NCI-H345 treated with DMSO at 0.1 percent for 48 hours (cell line): ENCODE measurements around the gene ZNF334.

Experiments used
- DNase-seq: peaks from one replicate; lab custom pipeline; 2025; ENCODE audit not compliant: unreplicated experiment; lab: John Stamatoyannopoulos, UW

Gene ZNF334

DNA sequence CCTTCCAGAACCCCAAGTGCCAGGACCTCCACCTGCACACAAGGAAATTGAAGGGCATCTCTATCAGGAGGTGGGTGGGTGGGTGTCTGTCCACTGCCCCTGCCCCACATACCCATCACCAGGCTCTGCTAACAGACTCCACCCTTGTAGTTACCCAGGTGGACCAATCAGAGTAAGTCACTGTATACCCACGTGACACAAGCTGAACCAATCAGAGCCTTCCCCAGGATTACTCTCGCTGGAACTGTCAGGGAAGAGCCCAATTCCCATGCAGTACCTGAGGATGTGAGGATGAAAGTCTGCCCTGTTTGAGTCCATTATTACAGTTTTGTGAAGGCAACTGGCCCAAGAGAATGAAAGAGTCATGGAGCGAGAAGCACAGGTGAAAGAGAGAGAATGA, 32.9 kb upstream of the ZNF334 start:
- DNase-seq = no peak

DNA sequence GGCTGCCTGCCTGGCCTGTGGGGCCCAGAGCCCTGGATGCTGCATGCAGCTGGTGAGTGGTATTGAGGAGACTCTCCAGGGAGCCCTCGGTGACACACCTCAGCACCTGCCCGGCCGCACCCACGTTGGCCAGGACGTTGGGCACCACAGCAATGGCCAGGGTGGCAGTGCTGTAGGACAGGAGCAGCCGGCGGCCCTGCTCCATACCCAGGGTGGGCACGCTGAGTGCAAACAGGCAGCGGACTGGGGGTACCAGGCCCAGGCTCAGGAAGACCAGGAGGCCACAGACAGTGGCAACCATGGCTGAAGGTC, 32.4 kb upstream of the ZNF334 start:
- DNase-seq = no peak

DNA sequence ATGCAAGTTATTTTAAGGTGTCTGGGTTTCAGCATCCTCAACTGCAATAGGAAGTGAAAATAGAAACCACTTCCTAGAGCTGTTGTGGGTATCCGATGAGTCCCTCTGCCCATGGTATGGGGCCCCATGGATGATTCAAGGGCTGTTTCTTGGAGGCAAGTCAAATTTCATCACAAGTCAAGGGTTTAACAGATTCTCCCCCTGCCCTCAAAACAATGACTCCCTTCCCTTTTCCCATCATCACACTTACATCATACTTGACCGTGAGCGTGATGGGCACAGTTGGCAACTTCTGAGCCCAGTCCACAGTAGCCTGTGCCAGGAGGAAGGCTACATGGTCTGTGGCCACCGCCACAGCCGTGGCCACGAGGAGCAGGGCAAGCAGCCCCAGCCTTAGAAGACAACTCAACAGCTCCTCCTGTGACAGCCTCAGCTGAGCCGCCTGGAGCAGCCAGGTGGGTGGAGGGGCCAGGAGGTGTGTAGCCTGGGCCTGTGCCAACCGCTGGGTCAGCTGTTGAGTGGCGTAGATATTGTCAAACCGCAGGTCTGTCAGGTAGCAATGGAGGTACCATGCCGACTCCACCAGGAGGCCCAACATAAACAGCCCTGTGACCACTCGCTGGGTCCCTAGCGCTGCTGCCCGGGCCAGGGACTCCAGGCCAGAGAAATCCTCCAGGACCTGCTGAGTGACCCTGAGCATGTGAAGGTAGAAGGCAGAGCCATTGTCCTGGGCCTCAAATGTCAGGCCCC, 31.9 kb upstream of the ZNF334 start:
- no peak for DNase-seq

DNA sequence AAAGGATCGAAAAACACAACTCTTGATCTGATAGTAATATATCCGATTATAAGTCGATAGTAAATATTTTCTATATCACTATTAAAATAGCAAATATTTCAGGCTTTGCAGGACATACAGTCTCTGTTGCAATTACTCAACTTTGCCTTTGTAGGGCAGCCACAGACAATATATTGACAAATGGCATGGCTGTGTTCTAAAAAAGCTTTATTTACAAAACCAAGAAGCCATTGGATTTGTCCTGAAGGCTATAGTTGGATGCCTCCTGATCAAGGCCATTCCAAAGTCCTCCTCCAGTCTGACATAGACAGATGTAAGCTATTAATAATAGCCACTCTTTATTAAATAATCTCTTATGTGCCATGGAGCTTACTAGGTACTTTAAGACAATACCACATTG, 31.2 kb upstream of the ZNF334 start:
- DNase-seq = no peak

DNA sequence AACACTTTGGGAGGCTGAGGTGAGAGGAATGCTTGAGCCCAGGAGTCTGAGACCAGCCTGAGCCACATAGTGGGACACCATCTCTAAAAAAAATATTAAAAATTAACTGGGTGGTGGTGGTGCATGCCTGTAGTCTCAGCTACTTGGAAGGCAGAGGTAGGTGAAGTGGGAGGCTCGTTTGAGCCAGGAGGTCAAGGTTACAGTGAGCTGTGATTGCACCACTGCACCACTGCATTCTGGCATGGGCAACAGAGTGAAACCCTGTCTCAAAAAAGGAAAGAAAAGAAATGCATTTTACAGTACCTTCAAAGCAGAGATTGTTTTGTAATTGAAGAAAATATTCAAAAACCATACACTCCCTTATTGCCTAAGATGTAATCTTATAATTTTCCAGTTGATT, 30.6 kb upstream of the ZNF334 start:
- no peak for DNase-seq

DNA sequence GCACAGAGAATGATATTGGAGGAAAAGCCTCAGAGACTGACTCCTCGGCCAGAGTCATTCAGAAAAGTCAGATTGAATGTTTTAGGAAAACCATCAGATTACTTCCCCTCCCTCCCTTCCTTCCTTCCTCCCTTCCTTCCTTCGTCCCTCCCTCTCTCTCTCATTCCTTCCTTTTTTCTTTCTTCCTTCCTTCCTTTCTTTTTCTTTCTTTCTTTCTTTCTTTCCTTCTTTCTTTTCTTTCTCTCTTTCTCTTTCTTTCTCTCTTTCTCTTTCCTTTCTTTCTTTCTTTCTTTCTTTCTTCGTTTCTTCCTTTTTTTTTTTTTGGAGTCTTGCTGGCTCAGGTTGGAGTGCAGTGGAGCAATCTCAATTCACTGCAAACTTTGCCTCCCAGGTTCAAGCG, 29.7 kb upstream of the ZNF334 start:
- DNase-seq = no peak

DNA sequence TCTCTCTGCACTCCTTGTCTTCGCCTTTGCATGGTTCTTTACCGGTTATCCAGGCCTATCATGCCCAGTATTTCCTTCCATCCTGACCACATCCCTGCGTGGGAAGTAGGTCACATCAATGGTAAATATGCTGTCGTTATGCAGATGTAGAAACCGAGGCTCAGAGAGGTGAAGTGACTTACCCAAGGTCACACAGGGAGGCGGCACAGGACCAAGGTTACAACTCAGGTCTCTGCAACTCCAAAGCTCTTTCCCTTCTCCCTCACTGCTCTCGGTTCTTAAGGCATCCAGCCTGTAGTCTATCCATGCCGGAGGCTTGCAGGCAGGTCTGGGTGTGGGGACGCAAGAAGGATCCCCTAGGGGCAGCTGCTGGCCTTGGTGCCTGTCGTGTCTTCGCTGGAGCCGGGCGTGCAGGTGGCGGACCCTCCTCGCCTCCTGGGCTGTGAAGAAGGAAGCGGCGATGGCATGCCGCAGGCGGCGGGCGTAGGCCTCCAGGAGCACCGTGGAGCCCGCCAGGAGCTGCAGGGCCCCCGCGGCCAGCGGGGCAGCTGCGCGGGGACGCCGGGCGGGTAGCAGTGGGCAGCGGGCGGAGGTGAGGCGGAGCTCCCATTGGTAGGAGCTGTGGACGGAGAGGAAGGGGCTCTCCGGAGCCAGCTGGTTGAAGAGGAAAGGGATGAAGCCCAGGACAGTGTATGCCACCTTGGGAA, 28.0 kb upstream of the ZNF334 start:
- DNase-seq = no peak

DNA sequence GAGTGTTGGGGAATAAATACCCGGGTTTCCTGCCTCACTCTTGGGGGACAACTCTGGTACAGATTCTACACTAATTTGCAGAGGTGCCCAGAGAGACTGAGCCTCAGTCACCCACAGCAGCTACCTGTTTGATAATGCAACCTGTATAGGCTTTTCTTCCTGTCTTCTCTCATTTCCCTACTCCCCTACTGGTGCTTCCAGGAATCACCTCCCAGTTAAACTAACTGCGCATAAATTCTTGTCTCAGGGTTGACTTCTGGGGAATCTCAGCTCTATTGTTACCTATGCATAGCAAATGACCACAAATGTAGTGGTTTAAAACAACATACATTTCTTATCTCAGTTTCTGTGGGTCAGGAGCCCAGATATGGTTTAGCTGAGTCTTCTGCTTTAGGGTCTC, 25.8 kb upstream of the ZNF334 start:
- DNase-seq = no peak

DNA sequence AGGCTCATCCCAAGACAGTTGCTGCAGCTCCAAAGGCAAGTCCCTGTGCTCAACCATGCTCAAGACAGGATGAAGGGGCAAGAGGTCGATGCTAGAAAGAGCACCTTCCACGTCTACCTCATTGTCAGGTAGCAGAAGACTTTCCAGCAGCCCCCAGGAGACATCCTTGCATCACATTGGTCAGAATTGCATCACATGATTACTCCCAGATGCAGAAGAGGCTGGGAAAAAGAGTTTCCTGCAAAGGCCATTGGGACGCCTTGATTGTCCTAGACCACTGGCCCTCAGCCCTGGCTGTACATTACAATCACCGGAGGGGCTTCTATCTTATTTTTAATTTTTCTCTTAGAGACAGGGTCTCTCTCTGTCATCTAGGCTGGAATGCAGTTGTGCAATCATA, 17.3 kb upstream of the ZNF334 start:
- no peak for DNase-seq

DNA sequence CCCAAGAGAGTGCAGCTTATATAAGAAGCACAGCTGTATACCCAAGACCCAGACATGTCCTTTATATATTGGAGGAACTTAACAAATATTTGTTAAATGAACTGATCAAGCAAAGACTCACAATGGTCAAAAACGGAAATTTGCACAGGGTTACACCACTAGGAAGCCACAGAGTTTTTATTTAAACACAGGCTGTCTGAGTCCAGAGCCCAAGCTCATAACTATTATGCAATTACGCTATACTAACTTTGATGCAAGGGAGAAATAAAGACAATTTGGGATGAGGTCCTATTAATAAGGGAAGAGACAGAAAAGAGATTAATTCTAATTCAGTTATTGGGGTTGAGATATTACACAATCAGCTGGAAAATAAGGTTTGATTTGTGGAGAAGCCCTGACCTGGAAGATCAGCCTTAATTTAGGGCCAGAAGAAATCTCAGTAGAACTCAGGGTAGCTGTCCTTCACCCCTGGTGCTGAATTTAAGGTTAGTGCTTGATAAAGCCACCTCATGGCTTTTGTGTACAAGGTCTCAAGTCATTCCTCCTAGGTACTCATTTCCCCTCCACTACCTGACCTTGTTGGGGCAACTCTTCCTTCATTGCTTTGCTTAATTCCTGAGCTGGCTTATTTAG, 10.5 kb upstream of the ZNF334 start:
- DNase-seq = no peak

DNA sequence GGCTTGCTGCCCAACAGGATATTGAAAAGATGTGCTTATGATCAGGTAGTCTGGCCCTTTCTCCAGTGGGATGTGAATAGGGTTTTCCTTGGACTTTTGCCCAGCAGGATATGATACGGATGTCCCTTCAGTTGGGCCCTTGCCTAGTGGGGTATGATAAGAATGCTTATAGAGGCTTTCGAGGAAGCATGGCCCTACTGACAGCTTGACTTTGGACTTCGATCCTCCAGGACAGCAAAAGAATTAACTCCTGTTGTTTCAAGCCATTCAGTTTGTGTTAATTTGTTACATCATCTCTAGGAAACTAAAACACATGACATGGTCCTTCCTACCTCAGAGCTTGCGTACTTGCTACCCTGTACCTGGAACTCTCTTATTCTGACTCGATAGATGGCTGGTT, 9.7 kb upstream of the ZNF334 start:
- no peak for DNase-seq

DNA sequence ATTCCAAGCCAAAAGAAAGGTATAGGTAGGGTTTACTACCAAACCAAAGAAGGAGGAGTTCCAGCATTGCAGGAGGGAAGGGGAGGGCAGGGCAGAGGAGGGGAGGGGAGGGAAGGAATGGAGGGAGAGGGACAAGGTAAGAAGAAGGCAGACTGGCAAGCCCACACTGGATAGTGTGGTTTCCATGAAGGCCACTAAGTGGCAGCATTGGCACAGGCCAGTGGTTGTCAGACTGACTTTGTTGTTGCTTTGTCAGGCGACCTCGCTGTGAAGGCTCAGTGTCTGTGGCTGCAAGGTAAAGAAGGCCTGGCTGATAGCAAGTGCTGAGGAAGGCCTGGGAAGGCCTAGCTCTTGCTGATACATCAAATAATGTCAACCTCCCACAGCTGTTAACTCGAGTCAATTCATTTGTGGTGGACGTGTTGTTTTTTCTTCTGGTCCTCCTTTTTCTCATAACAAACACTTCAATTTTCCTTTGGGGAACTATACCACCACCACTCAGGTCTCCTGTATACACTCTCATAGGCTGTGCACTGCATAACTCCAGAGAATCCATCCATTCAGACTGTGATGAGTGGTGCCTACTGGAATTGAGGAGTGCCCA, 7.7 kb upstream of the ZNF334 start:
- DNase-seq = peak; percentile 50

DNA sequence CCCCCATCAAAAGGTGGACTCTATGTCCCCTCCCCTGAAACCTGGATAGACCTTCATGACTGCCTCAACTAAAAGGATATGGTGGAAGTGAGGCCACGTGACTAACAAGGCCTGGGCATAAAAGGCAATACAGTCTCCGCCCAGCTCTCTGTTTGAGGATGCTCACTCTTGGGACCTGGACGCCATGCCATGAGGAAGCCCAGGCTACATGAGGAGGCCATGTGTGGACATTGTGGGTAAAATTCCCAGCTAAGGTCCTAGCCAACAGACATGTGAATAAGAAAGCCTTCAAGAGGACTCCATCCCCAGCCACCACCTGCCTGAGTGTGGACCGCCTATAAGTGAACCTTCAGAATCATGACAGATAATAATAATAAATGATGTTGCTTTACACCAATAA, 7.2 kb upstream of the ZNF334 start:
- DNase-seq = no peak

DNA sequence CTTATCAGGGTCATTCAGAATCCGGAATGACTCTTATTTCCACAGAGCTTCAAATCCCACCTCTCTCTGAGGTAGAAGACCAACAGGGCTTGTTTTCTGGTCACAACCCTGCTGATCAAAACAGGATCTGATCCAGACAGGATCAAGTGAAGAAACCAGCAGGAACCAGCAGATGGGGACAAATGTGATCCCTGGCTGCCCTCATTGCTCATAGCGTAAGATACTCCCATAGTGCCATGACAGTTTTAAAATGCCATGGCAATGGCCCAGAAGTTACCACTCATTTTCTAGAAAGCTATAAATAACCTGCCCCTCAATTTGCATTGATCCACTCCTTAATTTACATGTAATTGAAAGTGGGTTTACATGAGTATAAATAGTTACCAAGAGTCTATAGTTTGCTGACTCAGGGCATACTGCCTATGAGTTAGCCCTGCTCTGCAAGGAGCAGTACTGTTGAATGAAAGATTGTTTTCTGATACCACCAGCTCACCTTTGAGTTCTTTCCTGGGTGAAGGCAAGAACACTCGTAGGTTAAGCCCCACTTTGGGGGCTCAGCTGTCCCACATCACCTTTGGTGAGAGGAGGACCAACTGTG, 6.2 kb upstream of the ZNF334 start:
- DNase-seq = no peak

DNA sequence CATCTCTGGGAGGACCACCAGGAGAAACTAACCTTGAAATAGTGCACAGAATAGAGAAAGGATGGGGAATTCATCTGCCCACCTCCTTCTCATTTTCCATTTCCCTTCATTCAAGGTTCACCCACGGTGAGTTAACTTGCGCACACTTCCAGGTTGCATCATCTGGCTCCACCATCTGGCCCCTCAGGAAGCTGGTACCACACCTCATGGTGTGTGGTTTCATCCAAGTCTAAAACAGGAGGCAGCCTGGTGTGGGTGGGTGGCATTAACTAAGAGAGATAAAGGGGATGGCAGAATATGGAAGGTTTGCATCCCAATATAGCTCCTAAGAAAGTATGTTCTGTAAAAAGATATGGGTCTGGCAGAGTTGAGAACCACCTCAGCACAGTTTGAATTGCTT, 3.8 kb downstream of the ZNF334 start:
- DNase-seq = no peak

DNA sequence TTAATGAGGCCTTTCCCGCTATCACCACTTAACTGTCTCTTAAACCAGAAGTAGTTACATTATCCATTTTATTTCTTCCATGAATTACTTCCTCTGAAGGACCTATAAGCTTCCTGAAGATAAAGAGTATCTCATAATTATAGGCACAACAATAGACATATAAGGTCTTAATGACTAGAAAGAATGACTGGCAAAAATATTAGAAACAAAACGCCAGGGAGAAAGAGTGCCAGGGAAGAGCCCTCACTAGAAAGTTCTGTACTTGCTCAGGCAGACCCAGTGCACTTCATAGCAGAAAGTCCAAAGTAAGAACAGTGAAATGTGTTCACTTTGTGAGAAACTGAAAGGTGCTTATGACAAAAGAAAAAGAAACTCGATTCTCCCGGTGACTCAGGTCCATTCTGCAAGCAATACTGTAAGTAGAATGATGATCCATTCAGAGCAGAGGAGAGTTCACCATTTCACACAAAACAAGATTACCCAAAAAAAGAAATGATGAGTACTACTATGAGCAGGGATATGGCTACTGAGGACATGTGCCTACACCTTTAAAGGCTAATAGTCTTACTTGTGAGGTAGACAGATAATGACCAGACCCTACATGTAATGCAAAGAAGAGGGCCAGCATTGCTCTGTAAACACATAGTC, 5.5 kb downstream of the ZNF334 start:
- no peak for DNase-seq

DNA sequence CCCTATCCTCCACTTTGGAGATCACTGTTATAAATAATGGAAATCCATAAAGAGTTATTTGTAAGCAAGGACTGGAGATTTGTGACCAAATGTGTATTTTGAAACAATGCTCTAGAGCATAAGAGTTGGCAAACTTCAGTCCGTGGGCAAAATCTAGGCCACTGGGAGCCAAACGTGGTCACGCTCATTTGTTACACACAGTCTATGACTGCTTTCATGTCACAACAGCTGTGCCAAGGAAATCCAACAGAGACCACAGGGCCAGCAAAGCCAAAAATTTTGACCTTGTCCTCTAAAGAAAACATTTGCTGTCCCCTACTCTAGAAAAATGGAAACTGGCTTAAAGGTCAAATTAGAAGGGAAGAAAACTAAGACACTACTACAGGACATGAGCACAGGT, 7.9 kb downstream of the ZNF334 start:
- DNase-seq = no peak

DNA sequence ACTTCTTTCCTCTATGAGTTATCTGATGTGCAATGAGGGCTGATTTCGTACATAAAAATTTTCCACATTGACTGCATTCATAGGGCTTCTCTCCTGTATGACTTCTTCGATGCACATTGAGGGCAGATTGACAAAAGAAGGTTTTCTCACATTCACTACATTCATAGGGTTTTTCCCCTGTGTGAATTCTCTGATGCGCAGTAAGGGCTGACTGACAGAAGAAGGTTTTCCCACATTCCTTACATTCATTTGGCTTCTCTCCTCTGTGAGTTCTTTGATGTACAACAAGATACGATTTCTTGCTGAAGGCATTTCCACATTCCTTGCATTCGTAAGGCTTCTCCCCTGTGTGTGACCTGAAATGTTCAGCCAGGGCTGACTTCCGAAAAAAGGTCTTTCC, 11.4 kb downstream of the ZNF334 start:
- no peak for DNase-seq

DNA sequence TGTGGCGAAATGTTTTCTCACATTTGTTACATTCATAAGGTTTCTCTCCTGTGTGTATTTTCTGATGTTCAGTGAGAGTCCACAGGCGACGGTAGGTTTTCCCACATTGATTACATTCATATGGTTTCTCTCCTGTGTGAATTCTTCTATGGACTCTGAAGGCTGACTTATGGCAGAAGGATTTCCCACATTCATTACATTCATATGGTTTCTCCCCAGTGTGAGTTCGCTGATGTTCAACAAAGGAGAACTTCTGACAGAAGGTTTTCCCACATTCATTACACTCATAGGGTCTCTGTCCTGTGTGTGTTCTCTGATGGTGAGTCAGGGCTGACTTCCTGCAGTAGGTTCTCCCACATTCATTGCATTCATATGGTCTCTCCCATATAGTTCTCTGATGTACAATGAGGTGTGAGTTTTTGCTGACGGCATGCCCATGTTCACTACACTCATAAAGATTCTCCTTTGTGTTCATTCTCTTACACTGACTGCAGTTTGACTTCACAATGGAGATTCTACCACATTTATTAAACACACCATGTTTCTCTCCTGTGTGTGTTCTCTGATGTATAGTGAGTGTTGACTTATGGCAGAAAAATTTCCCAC, 11.9 kb downstream of the ZNF334 start:
- DNase-seq = no peak

DNA sequence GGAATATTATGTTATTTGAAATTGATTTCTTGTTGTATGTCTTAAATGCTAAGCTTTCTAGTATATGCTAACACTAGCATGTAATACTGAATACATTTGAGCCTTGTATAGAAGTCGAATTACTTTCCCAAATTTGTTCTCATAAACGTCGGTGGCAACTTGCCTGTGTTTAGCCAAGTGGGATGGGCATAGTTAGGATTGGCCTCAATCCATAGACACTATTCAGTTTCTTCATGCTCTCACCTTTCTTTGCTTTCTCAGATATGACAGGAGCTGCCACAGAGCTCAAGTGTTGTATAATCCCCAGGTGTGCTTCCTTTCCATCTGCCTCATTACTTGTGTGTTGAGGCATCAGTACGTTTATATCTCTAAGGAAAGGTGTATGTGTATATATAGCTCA, 19.3 kb downstream of the ZNF334 start:
- DNase-seq = no peak

DNA sequence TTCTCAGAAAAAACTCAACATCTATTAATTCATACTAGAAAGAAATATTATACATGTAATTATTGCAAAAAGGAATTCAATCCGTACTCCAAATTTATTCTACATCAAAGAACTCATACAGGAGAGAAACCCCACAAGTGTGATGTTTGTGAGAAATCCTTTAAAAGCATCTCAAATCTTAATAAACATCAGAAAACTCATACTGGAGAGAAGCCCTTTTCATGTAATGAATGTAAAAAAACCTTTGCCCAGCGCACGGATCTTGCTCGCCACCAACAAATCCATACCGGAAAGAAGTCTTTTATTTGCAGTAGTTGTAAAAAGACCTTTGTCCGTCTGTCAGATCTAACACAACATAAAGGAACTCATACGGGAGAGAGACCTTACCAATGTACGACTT, 22.0 kb downstream of the ZNF334 start:
- no peak for DNase-seq
